Neural progenitor cell (in vitro differentiated cells): Measurements from ENCODE around the gene FAM193B. TPM values are rescaled to one million over a fixed set of nuclear protein-coding genes. Genes with fewer than 3 reads are reported as not detected.

ENCODE experiments used
- DNase-seq: peaks from one replicate; pipeline ENCODE4 v3.0.0-alpha.2; 2016; ENCODE audit warnings: low spot score
- H2AFZ ChIP-seq: fragments of 200-600 bp; sonication (generic); replicated peaks from 2 replicates; pipeline ENCODE4 v1.6.1; 2016; ENCODE audit warnings: antibody characterized with exemption
- H3F3A ChIP-seq: fragments of 200-600 bp; sonication (generic); 2 replicates; pipeline ENCODE4 v1.6.1; 2016; ENCODE audit warnings: antibody characterized with exemption, low read depth
- H3K27ac ChIP-seq: fragments of 200-600 bp; sonication (generic); 2 replicates; pipeline ENCODE4 v1.5.1; 2016; ENCODE audit warnings: mild to moderate bottlenecking
- H3K27me3 ChIP-seq: fragments of 200-600 bp; sonication (generic); 2 replicates; pipeline ENCODE4 v1.6.1; 2016; ENCODE audit warnings: mild to moderate bottlenecking, moderate library complexity
- H3K36me3 ChIP-seq: fragments of 200-600 bp; sonication (generic); 2 replicates; pipeline ENCODE4 v1.5.1; 2016
- H3K4me1 ChIP-seq: fragments of 200-600 bp; sonication (generic); 2 replicates; pipeline ENCODE4 v1.6.1; 2016; ENCODE audit warnings: mixed run types
- H3K4me2 ChIP-seq: fragments of 200-600 bp; sonication (generic); 2 replicates; pipeline ENCODE4 v1.6.1; 2016
- H3K4me3 ChIP-seq: fragments of 200-600 bp; sonication (generic); 2 replicates; pipeline ENCODE4 v1.5.1; 2016
- H3K79me2 ChIP-seq: fragments of 200-600 bp; sonication (generic); 2 replicates; pipeline ENCODE4 v1.6.1; 2016; ENCODE audit warnings: low read depth
- H3K9ac ChIP-seq: fragments of 200-600 bp; sonication (generic); 2 replicates; pipeline ENCODE4 v1.6.1; 2016
- H3K9me3 ChIP-seq: fragments of 200-600 bp; sonication (generic); 2 replicates; pipeline ENCODE4 v1.5.1; 2016; ENCODE audit warnings: low read depth
- H4K20me1 ChIP-seq: fragments of 200-600 bp; sonication (generic); 2 replicates; pipeline ENCODE4 v1.6.1; 2016; ENCODE audit warnings: low read depth
- H3K27ac Mint-ChIP-seq: 3 replicates; pipeline ENCODE4 v1.8.0; 2021; ENCODE audit warnings: mixed read lengths
- H3K27me3 Mint-ChIP-seq: 2 replicates; pipeline ENCODE4 v1.8.0; 2022; ENCODE audit warnings: low read depth, mild to moderate bottlenecking, inconsistent platforms, moderate library complexity, mixed read lengths; ENCODE audit not compliant: insufficient read depth
- H3K36me3 Mint-ChIP-seq: 3 replicates; pipeline ENCODE4 v1.8.0; 2021; ENCODE audit warnings: mixed read lengths
- H3K4me1 Mint-ChIP-seq: 3 replicates; pipeline ENCODE4 v1.8.0; 2021; ENCODE audit warnings: mixed read lengths
- H3K4me3 Mint-ChIP-seq: 3 replicates; pipeline ENCODE4 v1.8.0; 2021; ENCODE audit warnings: mild to moderate bottlenecking, moderate library complexity, mixed read lengths
- H3K9me3 Mint-ChIP-seq: 3 replicates; pipeline ENCODE4 v1.8.0; 2020; ENCODE audit warnings: mixed read lengths
- EZH2 ChIP-seq: fragments of 200-600 bp; sonication (generic); IDR thresholded peaks from 2 replicates; pipeline ENCODE4 v1.6.1; 2017; ENCODE audit warnings: antibody characterized with exemption, mild to moderate bottlenecking, moderate library complexity
- EZH2phosphoT487 ChIP-seq: fragments of 200-600 bp; sonication (generic); IDR thresholded peaks from 2 replicates; pipeline ENCODE4 v1.6.1; 2017; ENCODE audit warnings: antibody characterized with exemption
- total RNA-seq: library from RNA; depleted of rRNA; stranded (reverse); fragments of >200 nt; gene quantifications from 2 replicates; pipeline ENCODE4 v1.2.3, GENCODE V29; 2015; ENCODE audit warnings: low replicate concordance
- TF ChIP-seq, protein P1 (sequence below): fragments of 200-600 bp; sonication (generic); IDR thresholded peaks from 2 replicates; pipeline ENCODE4 v1.5.1; 2017; ENCODE audit warnings: antibody characterized with exemption, mild to moderate bottlenecking

The FAM193B gene
- total RNA-seq, 1 donor from 2014 or later = 42.5 TPM

DNA sequence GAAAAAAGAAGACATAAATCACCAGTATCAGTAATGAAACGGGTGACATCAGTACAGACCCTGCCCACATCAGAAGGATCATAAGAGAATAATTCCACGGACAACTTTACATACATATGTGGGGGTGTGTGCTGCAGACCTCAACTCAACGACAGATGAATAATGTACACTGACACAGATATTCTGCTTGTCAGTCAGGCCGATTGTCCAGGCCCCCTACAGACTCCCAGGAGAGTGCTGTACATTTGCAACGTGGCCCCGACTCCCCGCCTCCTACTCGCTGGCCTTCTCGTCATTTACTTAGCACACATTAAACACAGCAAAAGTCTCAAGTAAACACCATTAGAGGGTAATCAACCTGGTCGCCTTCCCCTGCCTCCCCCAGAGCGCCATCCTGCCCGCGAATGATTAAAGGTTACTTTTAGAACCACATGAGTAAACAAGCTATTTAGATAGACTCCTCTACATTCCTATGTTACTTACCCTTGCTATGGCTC, 34.1 kb upstream of the FAM193B start:
- H2AFZ ChIP-seq = no peak overlapping the region
- no peak overlapping the region for H3K27ac ChIP-seq
- peaks cover under 1% of the 10 kb centered on the region for H3K36me3 Mint-ChIP-seq
- peaks cover 13% of the 10 kb centered on the region for H3K4me1 Mint-ChIP-seq
- peaks cover 11% of the 10 kb centered on the region for H3K79me2 ChIP-seq
- no peaks in the 10 kb centered on the region for H3K9me3 ChIP-seq
- peak; percentile 20 for DNase-seq
- H3F3A ChIP-seq = no peaks in the 10 kb centered on the region
- no peak for TF ChIP-seq EZH2phosphoT487
- H4K20me1 ChIP-seq = no peaks in the 10 kb centered on the region
- H3K36me3 ChIP-seq = no peaks in the 10 kb centered on the region
- peaks cover 81% of the 10 kb centered on the region for H3K27me3 ChIP-seq
- no peaks in the 10 kb centered on the region for H3K9me3 Mint-ChIP-seq
- H3K4me3 ChIP-seq = no peak overlapping the region
- H3K27ac Mint-ChIP-seq = no peak overlapping the region
- H3K4me1 ChIP-seq = no peaks in the 10 kb centered on the region
- H3K4me3 Mint-ChIP-seq = no peak overlapping the region
- H3K9ac ChIP-seq = no peak overlapping the region
- H3K27me3 Mint-ChIP-seq = peaks cover 31% of the 10 kb centered on the region
- H3K4me2 ChIP-seq = no peak overlapping the region

DNA sequence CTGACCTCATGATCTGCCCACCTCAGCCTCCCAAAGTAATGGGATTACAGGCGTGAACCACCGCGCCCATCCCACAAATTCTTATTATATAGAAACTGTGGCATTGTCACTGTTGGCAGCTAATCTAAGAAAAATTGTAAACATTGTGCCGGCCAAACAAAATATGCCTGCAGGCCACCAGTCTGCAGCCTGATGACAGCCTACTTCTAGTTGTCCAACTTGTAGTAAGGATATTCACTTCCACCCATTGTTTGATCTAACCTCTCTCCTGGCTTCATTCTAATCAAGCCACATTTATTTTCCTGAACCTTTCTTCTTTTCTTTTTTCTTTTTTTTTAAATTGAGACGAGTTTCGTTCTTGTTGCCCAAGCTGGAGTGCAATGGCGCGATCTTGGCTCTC, 24.0 kb upstream of the FAM193B start:
- no peak overlapping the region for H3K4me3 ChIP-seq
- Mint-ChIP-seq H3K4me1 (no peaks in the 10 kb centered on the region), H3K9me3 (no peaks in the 10 kb centered on the region), H3K36me3 (no peaks in the 10 kb centered on the region), H3K27ac (no peak overlapping the region), H3K27me3 (peaks cover 11% of the 10 kb centered on the region), H3K4me3 (no peak overlapping the region)
- DNase-seq = no peak
- H3K27me3 ChIP-seq = peaks cover 1% of the 10 kb centered on the region
- no peak overlapping the region for H2AFZ ChIP-seq
- no peaks in the 10 kb centered on the region for H3K9me3 ChIP-seq
- no peaks in the 10 kb centered on the region for H3F3A ChIP-seq
- H3K4me1 ChIP-seq = no peaks in the 10 kb centered on the region
- TF ChIP-seq EZH2phosphoT487 = no peak
- TF ChIP-seq, protein P1, sequence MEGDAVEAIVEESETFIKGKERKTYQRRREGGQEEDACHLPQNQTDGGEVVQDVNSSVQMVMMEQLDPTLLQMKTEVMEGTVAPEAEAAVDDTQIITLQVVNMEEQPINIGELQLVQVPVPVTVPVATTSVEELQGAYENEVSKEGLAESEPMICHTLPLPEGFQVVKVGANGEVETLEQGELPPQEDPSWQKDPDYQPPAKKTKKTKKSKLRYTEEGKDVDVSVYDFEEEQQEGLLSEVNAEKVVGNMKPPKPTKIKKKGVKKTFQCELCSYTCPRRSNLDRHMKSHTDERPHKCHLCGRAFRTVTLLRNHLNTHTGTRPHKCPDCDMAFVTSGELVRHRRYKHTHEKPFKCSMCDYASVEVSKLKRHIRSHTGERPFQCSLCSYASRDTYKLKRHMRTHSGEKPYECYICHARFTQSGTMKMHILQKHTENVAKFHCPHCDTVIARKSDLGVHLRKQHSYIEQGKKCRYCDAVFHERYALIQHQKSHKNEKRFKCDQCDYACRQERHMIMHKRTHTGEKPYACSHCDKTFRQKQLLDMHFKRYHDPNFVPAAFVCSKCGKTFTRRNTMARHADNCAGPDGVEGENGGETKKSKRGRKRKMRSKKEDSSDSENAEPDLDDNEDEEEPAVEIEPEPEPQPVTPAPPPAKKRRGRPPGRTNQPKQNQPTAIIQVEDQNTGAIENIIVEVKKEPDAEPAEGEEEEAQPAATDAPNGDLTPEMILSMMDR = no peak
- no peak for TF ChIP-seq EZH2
- H4K20me1 ChIP-seq = no peaks in the 10 kb centered on the region
- no peaks in the 10 kb centered on the region for H3K79me2 ChIP-seq
- no peak overlapping the region for H3K9ac ChIP-seq
- H3K4me2 ChIP-seq = no peak overlapping the region
- H3K27ac ChIP-seq = no peak overlapping the region
- H3K36me3 ChIP-seq = no peaks in the 10 kb centered on the region

DNA sequence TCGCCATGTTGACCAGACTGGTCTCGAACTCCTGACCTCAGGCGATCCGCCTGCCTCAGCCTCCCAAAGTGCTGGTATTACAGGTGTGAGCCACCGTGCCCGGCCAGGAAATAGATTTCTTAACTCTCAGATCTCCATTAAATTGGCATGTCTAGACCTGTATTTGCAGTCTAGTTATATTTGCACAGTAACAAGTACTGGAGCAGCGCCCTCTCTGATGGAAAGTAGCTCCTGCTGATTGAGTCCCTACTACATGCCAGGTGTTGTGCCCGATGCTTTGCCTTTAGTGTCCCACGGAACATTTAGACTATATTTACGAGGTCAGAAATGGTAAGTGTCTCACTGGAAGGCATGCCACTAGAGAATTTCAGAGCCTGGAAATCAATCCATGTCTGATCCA, 21.8 kb upstream of the FAM193B start:
- Histone ChIP-seq H3K36me3 (no peaks in the 10 kb centered on the region), H3K27ac (no peak overlapping the region), H3K4me1 (no peaks in the 10 kb centered on the region), H3F3A (no peaks in the 10 kb centered on the region), H3K79me2 (no peaks in the 10 kb centered on the region), H3K4me2 (no peak overlapping the region), H3K9me3 (no peaks in the 10 kb centered on the region), H3K4me3 (no peak overlapping the region), H3K9ac (no peak overlapping the region), H4K20me1 (no peaks in the 10 kb centered on the region), H2AFZ (no peak overlapping the region), H3K27me3 (no peaks in the 10 kb centered on the region)
- Mint-ChIP-seq H3K27ac (no peak overlapping the region), H3K27me3 (peaks cover 8% of the 10 kb centered on the region), H3K36me3 (no peaks in the 10 kb centered on the region), H3K4me3 (no peak overlapping the region), H3K4me1 (no peaks in the 10 kb centered on the region), H3K9me3 (no peaks in the 10 kb centered on the region)
- no peak for DNase-seq
- no peak for TF ChIP-seq EZH2phosphoT487
- no peak for TF ChIP-seq EZH2
- TF ChIP-seq, protein P1 = no peak

DNA sequence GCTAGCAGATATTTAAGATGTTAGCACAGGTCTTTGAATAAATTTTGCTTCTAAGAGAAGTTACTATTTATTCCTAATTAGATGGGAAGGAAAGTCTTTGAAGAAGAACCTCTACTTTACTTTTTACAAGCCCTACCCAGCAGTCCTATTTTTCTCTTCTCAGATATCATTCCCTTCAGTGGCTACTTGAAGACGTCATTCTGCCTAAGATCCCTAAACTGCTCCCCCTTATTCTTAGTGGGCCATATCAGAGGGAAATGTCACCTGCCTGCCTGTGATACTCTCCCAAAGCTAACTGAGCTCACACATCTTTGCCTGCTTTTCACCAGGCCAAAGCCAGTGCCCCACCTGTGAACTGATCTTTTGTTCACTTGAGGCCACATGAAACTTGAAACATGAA, 21.1 kb upstream of the FAM193B start:
- Histone ChIP-seq H3K4me2 (no peak overlapping the region), H3K9ac (no peak overlapping the region), H3K27me3 (no peaks in the 10 kb centered on the region), H3K27ac (no peak overlapping the region), H3K4me3 (no peak overlapping the region), H3K79me2 (no peaks in the 10 kb centered on the region), H3K4me1 (no peaks in the 10 kb centered on the region), H3K9me3 (no peaks in the 10 kb centered on the region), H2AFZ (no peak overlapping the region), H3F3A (no peaks in the 10 kb centered on the region), H4K20me1 (no peaks in the 10 kb centered on the region), H3K36me3 (no peaks in the 10 kb centered on the region)
- H3K4me3 Mint-ChIP-seq = no peak overlapping the region
- no peaks in the 10 kb centered on the region for H3K4me1 Mint-ChIP-seq
- no peaks in the 10 kb centered on the region for H3K9me3 Mint-ChIP-seq
- H3K27me3 Mint-ChIP-seq = peaks cover 8% of the 10 kb centered on the region
- H3K27ac Mint-ChIP-seq = no peak overlapping the region
- H3K36me3 Mint-ChIP-seq = no peaks in the 10 kb centered on the region
- no peak for DNase-seq
- no peak for TF ChIP-seq EZH2phosphoT487
